Effector memory CD8-positive, alpha-beta T cell (primary cell): ENCODE results near the gene SNTB2.

Source experiments
- ATAC-seq: fragments of 150-1000 bp; cut with Tn5 transposase; replicated peaks from 2 replicates; pipeline ENCODE4 v1.10.0; 2021; ENCODE audit warnings: mild to moderate bottlenecking, moderate library complexity
- DNase-seq, 3 experiments: peaks; one replicate each; pipeline ENCODE4 v3.0.0; 2021
- H3K27ac Mint-ChIP-seq, 2 donors: one replicate each; pipeline ENCODE4 v1.8.0; 2022; ENCODE audit warnings: mild to moderate bottlenecking in 2 of 2, mixed read lengths in 2 of 2, moderate library complexity in 2 of 2
- H3K27me3 Mint-ChIP-seq, 2 donors: one replicate each; pipeline ENCODE4 v1.8.0; 2022; ENCODE audit warnings: mixed read lengths in 2 of 2
- H3K36me3 Mint-ChIP-seq: one replicate; pipeline ENCODE4 v1.8.0; 2022; ENCODE audit warnings: mild to moderate bottlenecking, moderate library complexity, mixed read lengths; ENCODE audit not compliant: insufficient read depth
- H3K4me1 Mint-ChIP-seq, 2 donors: one replicate each; pipeline ENCODE4 v1.8.0; 2022; ENCODE audit warnings: low read depth in 2 of 2, mixed read lengths in 2 of 2
- H3K4me3 Mint-ChIP-seq, 2 donors: one replicate each; pipeline ENCODE4 v1.8.0; 2022; ENCODE audit warnings: mild to moderate bottlenecking in 2 of 2, mixed read lengths in 2 of 2, moderate library complexity in 2 of 2
- H3K9me3 Mint-ChIP-seq, 2 donors: one replicate each; pipeline ENCODE4 v1.8.0; 2022; ENCODE audit warnings: mixed read lengths in 2 of 2

Gene SNTB2

DNA sequence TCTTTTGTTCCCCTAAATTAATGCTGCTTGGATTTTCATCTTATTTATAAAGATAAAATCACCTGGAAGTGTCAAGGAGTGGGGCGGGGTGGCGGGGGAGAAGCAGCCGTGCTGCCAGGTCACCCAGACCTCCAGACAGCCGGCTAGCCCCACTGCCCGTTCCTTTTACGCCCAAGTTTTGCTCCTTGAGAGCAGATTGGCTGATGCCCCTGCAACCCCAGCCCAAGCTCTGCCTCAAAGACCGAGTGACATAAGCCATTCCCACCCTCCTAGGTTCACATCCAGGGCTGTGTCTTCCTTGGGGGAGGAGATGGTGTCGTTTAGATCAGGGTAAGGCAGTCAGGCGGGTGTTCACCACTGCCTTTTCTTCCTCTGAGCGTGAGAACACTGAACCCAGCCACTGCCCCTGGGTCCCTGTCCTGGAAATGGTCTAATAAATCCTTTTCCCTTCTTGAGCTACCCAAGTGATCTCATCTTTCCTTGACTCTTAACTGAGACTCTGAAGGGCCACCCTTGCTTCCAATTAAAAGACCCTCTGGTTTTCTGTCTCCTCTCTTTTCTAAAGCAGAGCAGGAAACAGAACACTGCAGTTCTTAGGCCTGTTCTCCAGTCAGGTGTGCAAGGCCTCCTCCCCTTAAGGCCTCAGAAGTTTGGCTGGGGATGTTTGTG, 137.8 kb downstream of the SNTB2 start:
- H3K4me1 Mint-ChIP-seq: peaks cover 23 to 35% of the 10 kb centered on the region in 2 donors
- ATAC-seq (no peak), DNase-seq (no peak)
- H3K36me3 Mint-ChIP-seq: peaks cover 60% of the 10 kb centered on the region
- no peak overlapping the region for H3K27ac Mint-ChIP-seq
- no peak overlapping the region for H3K4me3 Mint-ChIP-seq
- H3K27me3 Mint-ChIP-seq: no peaks in the 10 kb centered on the region
- H3K9me3 Mint-ChIP-seq: no peaks in the 10 kb centered on the region

DNA sequence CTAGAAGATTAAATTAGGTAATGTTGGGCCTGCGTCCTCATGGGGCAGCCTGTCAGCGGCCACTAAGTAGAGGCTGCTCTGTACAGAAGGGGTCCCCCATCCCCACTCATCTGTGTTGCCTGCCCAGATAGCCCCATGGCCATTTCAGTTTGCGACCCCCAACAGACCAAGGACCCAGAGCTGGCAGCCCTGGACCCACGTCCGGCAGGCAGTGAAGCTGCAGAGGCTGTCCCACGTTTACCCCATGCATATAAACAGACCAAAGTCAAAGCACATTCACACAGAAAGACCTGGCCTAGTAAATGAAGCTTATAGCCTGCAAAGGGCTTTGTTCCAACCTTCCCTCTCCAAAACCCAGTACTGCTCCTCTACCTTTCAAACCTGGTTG, 138.8 kb downstream of the SNTB2 start:
- Mint-ChIP-seq H3K27ac (peak overlapping the region in 1 of 2 donors; percentile 53), H3K4me1 (peaks cover 23 to 35% of the 10 kb centered on the region in 2 donors), H3K9me3 (no peaks in the 10 kb centered on the region), H3K4me3 (peak overlapping the region in 1 of 2 donors; percentile 18), H3K36me3 (peaks cover 49% of the 10 kb centered on the region), H3K27me3 (no peaks in the 10 kb centered on the region)
- no peak for DNase-seq
- ATAC-seq: no peak

DNA sequence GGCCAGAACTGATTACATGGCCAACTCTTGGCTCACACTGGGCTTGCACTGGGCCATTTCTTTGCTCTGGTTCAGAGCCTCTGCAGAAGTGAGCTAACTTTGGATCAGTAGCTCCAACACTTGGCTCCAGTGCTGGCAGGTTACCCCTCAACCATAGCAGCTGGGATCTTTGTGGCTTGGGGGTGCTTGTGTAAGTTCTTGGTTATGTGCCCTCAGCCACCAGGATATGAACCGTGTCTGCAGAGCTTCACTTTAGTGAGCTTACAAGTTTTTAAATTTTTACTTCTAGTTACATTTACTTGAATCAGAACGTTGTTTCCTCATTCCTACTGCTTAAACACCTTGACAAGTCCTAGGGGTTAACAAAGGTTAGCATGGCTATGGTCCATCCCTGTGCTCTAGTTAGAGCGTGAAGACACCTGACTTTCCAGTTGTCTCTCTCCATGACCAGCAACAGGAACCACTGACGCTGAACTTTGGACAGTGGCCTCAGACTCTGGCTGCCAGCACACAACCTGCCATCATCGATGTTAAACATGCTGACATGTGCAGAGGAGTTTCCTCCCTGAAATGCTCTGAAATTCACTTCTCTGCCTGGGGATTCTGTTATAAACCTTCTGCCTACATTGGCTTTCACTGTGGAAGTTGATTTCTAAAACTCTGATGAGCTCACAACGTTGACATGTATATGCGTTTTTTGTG, 139.4 kb downstream of the SNTB2 start:
- no peaks in the 10 kb centered on the region for H3K9me3 Mint-ChIP-seq
- peaks cover 24 to 35% of the 10 kb centered on the region in 2 donors for H3K4me1 Mint-ChIP-seq
- no peak for DNase-seq
- no peaks in the 10 kb centered on the region for H3K27me3 Mint-ChIP-seq
- no peak for ATAC-seq
- peaks cover 44% of the 10 kb centered on the region for H3K36me3 Mint-ChIP-seq
- H3K4me3 Mint-ChIP-seq: peak overlapping the region in 1 of 2 donors; percentile 18
- peak overlapping the region in 1 of 2 donors; percentile 53 for H3K27ac Mint-ChIP-seq

DNA sequence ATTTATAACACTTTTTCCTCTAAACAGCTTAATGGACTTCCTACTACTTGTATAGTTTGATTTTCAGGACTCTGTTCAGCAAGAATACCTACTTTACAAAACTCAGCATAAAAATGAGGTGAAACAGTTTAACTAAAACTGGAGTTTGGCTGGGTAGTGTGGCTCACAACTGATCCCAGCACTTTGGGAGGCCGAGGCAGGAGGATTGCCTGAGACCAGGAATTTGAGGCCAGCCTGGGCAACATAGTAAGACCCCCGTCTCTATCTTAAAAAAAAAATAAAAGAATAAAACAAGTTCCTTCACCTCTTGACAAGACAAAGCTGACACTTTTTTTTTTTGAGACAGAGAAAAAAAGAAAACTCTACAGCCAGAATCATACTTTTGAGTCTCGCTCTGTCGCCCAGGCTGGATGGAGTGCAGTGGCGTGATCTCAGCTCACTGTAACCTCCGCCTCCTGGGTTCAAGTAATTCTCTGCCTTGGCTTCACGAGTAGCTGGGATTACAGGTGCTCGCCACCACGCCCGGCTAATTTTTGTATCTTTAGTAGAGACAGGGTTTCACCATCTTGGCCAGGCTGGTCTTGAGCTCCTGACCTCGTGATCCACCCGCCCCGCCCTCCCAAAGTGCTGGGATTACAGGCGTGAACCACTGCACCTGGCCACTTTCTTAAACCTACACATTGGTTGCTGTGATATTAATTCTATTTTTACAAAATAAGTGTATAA, 140.8 kb downstream of the SNTB2 start:
- H3K4me1 Mint-ChIP-seq: peaks cover 21 to 33% of the 10 kb centered on the region in 2 donors
- H3K4me3 Mint-ChIP-seq: peak overlapping the region in 1 of 2 donors; percentile 77
- peaks cover 50% of the 10 kb centered on the region for H3K36me3 Mint-ChIP-seq
- no peak for DNase-seq
- no peak for ATAC-seq
- H3K27me3 Mint-ChIP-seq: no peaks in the 10 kb centered on the region
- no peaks in the 10 kb centered on the region for H3K9me3 Mint-ChIP-seq
- H3K27ac Mint-ChIP-seq: peak overlapping the region in 1 of 2 donors; percentile 57

DNA sequence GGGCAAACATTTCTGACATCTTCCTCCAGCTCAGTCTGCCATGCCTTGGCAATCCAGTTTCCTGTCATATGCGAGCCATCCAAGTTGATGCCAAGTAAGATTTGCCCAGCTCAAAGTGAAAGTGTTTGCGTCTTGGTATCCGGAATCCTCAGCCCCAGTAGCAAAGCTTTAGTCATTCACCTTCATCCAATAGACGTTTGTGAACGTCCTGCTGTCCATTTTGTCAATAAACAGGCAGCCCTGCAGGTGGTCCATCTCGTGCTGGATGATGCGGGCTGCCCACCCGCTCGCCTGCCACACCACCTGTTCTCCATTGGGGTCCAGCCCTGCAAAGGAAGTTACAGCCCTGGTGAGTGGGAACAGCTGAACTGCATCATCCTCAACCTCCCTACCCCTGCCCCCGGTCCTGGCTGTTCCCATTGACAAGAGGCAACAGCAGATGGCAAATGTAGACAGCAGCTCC, 141.9 kb downstream of the SNTB2 start:
- DNase-seq (no peak), ATAC-seq (no peak)
- Mint-ChIP-seq H3K27me3 (no peaks in the 10 kb centered on the region), H3K27ac (peak overlapping the region in 1 of 2 donors; percentile 72), H3K4me1 (peaks cover 21 to 35% of the 10 kb centered on the region in 2 donors), H3K9me3 (no peaks in the 10 kb centered on the region), H3K36me3 (peaks cover 46% of the 10 kb centered on the region), H3K4me3 (peak overlapping the region; percentile 77 to 78)

DNA sequence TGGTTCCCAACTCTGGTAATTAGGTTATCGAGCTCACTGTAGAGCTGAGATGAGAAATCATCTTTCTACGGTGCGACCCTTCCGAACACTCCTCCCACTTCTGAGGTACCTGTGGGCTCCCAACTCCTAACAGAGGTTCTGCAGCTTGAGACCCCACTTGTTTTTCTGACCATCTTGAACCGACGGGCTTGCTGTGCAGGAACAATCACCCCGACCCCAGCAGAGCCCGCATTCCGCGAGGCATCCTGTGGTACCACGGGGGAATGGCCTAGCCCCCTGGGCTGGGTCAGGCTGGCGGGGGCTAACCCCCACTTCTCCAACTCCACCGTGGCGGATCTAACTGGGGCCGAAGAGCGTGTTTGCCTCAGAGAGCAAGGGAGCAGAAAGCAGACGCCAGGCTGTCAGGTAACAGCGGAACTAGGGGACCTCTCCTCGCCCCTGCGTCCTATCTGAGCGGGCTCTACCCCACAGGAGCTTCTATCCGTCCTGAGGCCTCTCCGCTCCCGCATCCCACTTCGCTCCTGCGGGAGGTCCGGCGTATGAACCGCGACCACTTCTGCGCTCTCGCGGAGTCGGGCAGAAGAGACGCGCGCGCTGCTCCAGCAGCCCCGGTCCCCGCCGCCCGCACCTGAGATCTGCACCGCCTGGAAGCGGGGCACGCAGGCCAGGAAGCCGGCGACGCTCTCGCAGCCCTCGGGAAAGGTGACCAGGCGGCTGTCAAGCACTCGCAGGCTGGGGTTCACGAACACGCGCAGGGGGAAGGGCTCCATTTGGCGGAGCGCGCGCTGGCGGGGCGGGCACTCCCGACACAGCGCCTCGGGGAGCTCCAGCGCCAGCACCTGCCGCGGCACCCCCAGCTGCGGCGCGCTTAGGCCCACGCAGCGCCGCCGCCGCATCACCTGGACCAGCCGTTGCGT, 142.7 kb downstream of the SNTB2 start:
- ATAC-seq (peak; percentile 60), DNase-seq (peak; percentile 22 to 39 (median 33))
- Mint-ChIP-seq H3K4me3 (peak overlapping the region; percentile 77 to 78), H3K4me1 (peaks cover 23 to 35% of the 10 kb centered on the region in 2 donors), H3K36me3 (peaks cover 46% of the 10 kb centered on the region), H3K9me3 (no peaks in the 10 kb centered on the region), H3K27me3 (no peaks in the 10 kb centered on the region), H3K27ac (peak overlapping the region in 1 of 2 donors; percentile 72)

DNA sequence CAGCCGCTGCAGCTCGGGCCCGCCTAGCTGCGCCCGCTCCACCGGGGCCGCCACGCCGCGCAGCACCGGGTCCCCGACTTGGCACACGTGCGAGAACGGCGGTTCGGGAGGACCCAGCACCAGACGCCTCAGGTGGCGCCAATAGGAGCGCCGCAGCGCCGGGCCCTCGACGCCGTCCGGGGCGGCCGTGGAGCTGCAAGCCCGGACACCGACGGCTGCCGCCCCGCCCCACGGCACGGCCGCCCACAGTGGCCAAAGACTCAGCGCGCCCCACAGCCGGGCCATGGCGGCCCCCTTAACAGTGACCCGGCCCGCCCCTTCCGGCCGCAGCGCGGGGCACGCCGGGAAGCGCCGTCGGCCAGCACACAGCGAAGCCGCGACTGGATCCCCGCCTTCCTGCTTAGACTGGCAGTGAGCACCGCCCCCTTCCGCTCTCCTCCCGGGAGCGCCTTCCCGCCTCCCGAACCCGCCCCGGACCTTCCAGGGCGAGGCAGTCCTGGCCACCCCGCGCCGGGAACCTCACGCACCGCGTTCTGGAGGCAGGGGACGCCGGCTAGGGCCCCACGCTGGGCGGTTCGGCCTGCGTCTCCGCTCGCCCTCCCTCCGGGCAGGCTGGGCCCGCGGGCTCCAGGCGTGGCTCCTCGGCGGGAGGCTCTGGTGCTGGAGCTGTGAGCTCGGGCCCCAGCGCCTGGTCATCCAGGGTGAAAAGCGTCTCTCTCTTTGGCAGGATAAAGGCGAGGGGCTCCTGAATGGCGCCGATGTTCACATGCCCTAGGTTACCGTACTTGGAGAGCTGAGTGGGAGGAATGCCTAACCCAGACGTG, 143.5 kb downstream of the SNTB2 start, which contains the start of gene PDF:
Gene PDF, minus strand, starts transcription at position 303 of the 824 bp plus-strand sequence. Its CDS starts 18 bp downstream, at position 285.
- Mint-ChIP-seq H3K4me1 (peaks cover 20 to 35% of the 10 kb centered on the region in 2 donors), H3K4me3 (peak within 1 kb of the TSS; percentile 77 to 78), H3K27me3 (no peaks in the 10 kb centered on the region), H3K9me3 (no peaks in the 10 kb centered on the region), H3K27ac (peak within 1 kb of the TSS; percentile 19 to 72), H3K36me3 (peaks cover 47% of the 10 kb centered on the region)
- peak; percentile 70 to 72 (median 71) for DNase-seq
- peak; percentile 94 for ATAC-seq

DNA sequence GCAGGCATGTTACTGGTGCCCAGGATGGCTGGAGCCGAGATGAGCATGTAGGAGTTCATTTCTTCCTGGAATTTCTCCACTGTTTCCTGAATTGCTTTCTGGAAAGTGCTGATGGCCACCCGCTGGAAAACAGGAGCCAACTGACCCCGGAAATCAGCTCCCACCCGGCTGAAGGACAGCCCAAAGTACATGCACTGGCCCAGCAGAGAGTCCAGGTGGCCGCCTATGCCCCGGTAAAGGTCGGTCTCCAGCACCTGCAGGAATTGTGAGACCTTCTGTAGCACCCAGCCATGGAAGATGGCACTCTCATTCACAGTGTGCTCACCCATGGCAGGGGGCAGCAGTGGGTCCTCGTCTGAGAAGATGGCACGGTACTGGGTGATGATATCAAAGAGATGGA, 147.7 kb downstream of the SNTB2 start:
- Mint-ChIP-seq H3K4me1 (peaks cover 18 to 25% of the 10 kb centered on the region in 2 donors), H3K27me3 (no peaks in the 10 kb centered on the region), H3K9me3 (no peaks in the 10 kb centered on the region), H3K4me3 (no peak overlapping the region), H3K36me3 (peaks cover 46% of the 10 kb centered on the region), H3K27ac (no peak overlapping the region)
- ATAC-seq (no peak), DNase-seq (no peak)

DNA sequence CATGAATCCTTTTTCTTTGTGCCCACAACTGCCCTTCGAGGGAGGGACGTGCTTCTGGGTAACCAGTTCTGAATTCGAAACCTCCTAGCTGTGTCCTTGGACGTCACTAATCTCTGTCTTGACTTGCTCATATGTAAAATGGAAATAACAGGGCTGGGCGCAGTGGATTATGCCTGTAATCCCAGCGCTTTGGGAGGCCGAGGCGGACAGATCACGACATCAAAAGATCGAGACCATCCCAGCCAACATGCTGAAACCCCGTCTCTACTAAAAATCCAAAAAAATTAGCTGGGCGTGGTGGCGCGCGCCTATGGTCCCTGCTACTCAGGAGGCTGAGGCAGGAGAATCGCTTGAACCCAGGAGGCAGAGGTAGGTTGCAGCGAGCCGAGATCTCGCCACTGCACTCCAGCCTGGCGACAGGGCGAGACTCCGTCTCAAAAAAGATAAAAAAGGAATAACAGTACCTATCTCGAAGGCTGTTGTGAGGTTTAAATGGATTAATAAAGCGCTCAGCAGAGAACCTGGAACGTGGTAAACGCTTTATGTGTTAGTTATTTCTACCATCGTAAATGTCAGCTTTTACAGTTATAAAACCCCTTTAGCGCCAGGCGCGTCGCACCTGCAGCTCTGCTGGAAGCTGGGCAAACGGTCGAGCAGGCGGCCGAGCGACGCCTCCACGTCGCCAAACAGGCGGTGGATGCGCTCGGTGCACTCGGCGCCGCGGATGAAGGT, 151.8 kb downstream of the SNTB2 start:
- ATAC-seq: no peak
- no peak for DNase-seq
- H3K36me3 Mint-ChIP-seq: peaks cover 48% of the 10 kb centered on the region
- H3K4me3 Mint-ChIP-seq: peak overlapping the region; percentile 99
- H3K27ac Mint-ChIP-seq: peak overlapping the region; percentile 93 to 97
- peaks cover 32 to 38% of the 10 kb centered on the region in 2 donors for H3K4me1 Mint-ChIP-seq
- H3K9me3 Mint-ChIP-seq: no peaks in the 10 kb centered on the region
- H3K27me3 Mint-ChIP-seq: no peaks in the 10 kb centered on the region

DNA sequence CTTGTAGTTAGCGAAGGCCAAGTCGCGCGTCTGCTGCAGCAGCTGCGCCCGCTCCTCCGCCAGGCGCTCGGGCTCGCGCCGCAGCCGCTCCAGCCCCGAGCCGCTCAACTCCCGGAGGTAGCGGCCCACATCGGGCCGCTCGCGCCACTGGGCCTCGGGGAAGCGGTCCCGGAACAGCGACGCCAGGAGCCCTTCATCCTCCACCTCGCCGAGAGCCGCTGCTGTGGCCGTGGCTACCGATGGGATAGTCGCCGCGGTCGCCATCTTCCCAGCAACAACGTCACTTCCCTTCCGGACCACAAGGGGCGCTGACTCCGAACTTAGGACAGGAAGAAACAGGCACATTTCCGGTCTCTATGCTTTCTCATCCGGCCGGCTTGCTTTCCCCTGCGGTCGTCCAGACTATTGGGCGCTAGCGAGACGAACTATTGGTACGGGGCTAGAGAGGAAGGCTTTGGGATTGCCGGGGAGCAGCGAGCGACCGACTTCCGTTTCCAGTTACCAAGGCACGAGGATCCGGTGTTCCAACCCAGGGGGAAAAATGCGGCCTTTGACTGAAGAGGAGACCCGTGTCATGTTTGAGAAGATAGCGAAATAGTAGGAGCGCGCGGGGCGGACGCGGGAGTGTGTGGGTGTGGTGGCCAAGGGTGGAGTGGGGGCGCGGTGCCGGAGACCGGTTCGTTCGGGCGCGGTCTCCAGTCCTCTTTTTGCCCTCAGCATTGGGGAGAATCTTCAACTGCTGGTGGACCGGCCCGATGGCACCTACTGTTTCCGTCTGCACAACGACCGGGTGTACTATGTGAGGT, 152.5 kb downstream of the SNTB2 start, which contains the start of the genes COG8 and NIP7:
Gene COG8, minus strand, starts transcription at position 276 of the 806 bp plus-strand sequence. Its CDS starts 12 bp downstream, at position 264.
Gene NIP7, plus strand, starts transcription at position 484 of the 806 bp plus-strand sequence. Its CDS starts 58 bp downstream, at position 542.
- ATAC-seq (peak; percentile 87), DNase-seq (peak; percentile 89 to 93 (median 91))
- Mint-ChIP-seq H3K4me3 (peak within 1 kb of the TSS; percentile 99), H3K4me1 (peaks cover 29 to 38% of the 10 kb centered on the region in 2 donors), H3K27me3 (no peaks in the 10 kb centered on the region), H3K36me3 (peaks cover 42% of the 10 kb centered on the region), H3K9me3 (no peaks in the 10 kb centered on the region), H3K27ac (peak within 1 kb of the TSS; percentile 93 to 97)
